Measurements from ENCODE around the gene CCDC106.

Gene CCDC106

GRCh38 chr19:55638864-55639359 lies 9.1 kb upstream of the CCDC106 start:
- DNase-seq, result peak; percentile 89

GRCh38 chr19:55640043-55640576 lies 7.9 kb upstream of the CCDC106 start:
- peak; percentile 88 for DNase-seq

GRCh38 chr19:55640577-55641425 lies 7.2 kb upstream of the CCDC106 start, which contains the start of gene ZNF580:
Gene ZNF580 (plus strand): TSS chr19:55641002. CDS start chr19:55642509, 1,507 bp downstream.
- DNase-seq, result peak; percentile 86

GRCh38 chr19:55641426-55642152 lies 6.4 kb upstream of the CCDC106 start:
- DNase-seq, result peak; percentile 48

DNA sequence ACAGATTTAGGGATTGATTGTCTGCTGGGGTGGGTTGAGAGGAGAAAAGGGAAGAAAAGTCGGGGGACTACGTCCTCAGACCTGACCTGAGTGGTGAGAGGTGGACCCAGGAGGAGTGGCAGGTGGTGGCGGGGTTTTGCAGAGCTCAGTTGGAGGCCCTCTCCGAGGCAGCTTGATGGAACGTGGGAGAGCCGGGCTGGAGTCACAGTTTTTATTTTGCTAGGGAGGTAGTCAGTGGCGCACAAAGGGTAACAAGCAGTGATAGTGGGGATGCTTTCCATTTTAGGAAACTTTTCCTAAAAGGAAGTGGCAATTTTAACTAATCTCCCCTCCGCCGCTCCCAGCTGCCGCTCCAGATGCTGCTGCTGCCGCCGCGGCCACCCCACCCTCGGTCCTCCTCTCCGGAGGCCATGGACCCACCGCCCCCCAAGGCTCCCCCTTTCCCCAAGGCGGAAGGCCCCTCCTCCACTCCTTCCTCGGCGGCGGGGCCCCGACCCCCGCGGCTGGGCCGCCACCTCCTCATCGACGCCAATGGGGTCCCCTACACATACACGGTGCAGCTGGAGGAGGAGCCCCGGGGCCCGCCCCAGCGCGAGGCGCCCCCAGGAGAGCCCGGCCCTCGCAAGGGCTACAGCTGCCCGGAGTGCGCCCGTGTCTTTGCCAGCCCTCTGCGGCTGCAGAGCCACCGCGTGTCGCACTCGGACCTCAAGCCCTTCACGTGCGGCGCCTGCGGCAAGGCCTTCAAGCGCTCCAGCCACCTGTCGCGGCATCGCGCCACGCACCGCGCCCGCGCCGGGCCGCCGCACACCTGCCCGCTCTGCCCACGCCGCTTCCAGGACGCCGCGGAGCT lies 5.6 kb upstream of the CCDC106 start:
- peak; percentile 48 for DNase-seq

- DNase-seq, result peak; percentile 90
Measured at GRCh38 chr19:55643003-55643886, 4.8 kb upstream of the CCDC106 start, which contains the start of gene ZNF581. Gene ZNF581 (plus strand): TSS chr19:55643649. CDS start chr19:55644572, 923 bp downstream.

DNA sequence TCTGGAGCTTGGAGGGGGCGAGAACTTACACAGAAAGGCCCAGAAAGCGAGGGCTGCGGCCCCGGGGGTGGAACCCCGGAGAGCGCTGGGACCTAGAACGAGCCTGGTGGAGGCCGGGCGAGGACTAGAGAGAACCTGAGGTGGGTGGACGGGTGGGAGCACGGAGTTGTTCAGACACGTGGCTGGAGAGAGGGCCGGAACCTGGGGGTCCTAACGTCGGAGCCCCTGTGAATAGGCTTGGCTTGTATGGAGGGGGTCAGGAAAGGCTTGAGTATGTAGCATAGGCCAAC lies 4.2 kb upstream of the CCDC106 start:
- no peak for DNase-seq

DNA sequence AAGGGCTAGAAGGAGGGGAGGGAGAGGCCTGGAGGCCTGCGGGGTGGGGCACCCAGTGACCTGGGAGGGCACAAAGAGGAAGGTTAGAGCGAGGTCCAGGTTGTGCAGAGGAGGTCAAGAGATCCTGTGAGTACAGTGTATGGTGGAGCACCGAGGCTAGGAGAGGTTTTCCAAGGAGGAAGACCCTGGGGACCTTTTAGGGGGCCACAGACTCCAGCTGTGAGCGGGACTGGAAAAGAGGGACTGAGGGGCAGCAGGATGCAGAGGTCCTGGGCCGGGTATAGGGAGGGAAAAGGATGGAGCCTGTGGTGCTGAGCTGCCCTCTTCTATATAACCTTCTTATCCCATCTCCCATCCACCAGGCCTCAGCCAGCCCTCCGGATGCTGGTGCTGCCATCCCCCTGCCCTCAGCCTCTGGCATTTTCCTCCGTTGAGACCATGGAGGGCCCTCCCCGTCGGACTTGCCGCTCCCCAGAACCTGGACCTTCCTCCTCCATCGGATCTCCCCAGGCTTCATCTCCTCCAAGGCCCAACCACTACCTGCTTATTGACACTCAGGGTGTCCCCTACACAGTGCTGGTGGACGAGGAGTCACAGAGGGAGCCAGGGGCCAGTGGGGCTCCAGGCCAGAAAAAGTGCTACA lies 3.7 kb upstream of the CCDC106 start:
- no peak for DNase-seq

DNA sequence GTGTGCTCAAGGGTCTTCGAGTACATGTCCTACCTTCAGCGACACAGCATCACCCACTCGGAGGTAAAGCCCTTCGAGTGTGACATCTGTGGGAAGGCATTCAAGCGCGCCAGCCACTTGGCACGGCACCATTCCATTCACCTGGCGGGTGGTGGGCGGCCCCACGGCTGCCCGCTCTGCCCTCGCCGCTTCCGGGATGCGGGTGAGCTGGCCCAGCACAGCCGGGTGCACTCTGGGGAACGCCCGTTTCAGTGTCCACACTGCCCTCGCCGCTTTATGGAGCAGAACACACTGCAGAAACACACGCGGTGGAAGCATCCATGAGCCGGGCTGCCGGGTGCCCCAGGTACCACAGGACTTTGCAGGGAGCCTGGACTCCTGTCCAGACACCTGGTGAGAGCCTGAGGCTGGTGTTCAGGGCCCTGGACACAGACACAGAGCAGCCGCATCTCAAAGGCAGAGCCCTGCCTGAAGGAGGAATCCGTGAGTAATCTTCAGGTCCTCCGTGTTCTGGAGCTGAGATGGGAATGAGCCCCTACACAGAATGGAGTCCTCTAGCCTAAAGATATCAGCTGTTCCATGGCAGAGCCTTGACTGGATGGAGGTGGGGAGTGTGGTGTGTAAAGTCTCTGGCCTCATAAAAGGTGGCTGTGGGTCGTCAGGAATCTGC lies 3.0 kb upstream of the CCDC106 start:
- no peak for DNase-seq

DNA sequence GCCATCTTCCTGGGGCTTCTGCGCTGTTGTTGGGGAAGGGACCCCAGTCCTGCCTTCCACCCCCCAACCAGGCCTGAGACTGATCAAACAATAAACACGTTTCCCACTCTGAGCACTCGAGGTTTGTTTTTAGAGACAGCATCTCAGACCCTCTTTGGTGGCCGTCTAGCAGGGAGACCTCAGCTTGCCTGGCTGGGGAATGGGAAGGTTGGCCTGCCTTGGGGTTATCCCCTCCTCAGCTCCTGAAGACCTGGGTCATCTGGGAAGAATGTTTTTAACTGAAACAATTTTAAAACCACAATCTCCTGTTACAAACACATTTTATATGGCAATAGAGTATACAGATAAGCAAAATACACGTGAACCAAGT lies 2.5 kb upstream of the CCDC106 start:
- DNase-seq, result no peak

- no peak for DNase-seq
Measured at GRCh38 chr19:55646889-55647731, 902 bp upstream of the CCDC106 start.

DNA sequence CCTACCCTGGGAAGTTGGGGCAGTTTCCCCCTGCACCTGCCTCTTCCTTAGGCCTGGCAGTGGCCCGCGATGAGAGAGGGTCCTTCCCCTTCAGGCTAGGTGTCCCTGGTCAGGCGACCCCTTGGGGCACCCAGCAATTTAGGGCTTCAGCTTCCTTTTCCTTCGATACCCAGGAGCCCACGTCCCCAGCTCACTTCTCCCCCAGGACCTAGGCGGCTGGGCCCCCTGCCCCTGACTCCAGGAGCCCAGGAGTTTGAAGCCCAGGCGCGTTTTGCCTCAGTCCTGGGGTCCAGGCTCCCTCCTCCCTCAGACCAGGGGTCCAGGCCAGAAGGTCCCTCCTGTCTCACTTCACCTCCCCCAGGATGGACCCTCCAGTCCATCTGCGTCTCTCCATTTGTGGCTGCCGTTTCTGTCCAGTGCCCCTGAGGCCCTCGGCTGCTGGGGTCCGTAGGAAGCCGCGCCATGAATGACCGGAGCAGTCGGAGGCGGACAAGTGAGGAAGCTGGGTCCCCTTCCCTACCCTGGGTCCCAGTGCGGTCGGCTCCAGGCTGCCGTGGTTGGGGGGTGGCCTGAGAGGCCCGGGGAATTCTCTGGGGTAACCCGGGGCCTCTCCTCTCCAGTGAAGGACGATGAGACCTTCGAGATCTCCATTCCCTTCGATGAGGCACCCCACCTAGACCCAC lies 714 bp downstream of the CCDC106 start:
- peak; percentile 42 for DNase-seq

DNA sequence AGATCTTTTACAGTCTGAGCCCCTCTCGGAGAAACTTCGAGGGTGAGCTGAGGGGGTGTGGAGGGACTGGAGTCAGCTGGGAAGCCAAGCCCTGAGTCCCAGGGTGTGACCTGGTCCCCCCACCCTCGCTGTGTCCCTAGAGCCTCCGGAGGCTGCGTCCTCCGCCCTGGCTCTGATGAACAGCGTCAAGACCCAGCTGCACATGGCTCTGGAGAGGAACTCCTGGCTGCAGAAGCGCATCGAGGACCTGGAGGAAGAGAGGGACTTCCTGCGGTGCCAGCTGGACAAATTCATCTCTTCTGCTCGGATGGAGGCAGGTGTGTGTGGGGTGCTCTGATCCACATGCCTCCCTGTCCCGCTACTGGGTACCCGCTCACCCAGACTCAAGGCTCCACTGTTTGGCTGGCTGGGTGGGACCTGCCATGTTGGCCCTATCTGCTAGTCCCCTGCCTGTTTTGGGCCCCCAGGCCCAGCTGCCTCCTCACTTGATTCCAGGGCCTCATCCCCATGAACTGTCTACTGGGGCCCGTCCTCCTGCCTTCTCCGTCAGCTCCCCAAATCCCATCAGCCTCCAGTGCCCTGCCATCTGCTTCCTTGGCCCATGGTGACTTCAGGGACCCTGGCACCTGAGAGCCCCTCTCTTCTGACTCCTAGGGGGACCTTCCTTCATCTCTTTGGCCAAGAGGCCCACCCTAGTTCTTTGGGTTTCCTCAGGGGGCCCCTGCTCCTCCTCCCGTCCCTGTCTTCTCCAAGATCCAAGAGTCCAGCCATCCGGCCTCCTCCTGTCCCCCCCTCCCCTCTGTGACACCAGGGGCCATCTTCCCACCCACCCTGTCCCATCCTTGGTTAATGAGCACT lies 1.5 kb downstream of the CCDC106 start:
- no peak for DNase-seq

DNA sequence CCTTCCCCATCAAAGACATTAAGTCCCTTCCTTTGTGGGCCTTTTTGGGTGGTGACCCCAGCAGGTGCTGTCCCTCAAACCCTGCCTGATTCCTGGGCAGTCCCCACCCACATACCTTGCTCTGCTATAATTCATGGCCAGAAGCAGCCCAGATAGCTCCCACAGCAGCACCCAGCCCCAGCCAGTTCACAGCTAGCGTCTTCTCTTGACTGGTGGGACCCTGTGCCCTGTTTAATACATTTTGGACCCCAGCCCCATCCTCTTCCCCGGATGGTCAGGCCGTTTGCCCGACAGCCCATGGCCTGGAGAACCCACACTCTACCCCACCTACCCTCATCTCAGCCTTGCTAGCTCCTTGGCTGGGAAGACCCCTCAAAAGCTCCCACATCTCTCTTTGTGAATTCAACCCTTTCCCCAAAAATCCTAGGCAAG lies 2.1 kb downstream of the CCDC106 start:
- DNase-seq, result no peak

GRCh38 chr19:55650602-55651230 lies 2.7 kb downstream of the CCDC106 start:
- no peak for DNase-seq

GRCh38 chr19:55651236-55651635 lies 3.2 kb downstream of the CCDC106 start:
- no peak for DNase-seq

DNA sequence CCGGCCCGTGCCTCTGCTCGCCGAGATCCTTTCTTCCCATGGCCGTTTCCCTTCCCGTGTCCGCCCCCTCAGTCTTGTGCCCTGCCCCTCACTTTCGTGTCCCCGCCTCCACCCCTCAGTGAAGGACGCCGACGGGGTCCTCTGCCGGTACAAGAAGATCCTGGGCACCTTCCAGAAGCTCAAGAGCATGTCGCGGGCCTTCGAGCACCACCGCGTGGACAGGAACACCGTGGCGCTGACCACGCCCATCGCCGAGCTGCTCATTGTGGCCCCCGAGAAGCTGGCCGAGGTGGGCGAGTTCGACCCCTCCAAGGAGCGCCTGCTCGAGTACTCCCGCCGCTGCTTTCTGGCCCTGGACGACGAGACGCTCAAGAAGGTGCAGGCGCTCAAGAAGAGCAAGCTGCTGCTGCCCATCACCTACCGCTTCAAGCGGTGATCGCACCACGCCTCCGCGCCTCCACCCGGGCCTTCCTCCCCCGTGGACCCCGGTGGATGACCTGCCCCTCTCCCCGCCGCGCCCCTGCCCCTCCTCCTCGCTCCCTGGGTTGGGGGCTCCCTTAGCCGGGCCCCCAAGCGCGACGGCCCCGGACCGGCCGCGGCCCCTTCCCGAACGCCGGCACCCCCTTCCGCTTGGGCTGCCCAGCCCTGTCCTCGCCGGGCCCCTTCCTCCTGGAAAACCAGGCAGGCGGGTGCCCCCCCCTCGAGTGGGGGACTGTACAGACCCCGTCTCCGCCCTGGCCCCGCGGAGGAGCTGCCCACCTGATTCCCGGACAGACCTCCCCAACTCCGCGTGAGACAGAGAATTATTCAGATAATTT lies 4.5 kb downstream of the CCDC106 start:
- no peak for DNase-seq

Data from hematopoietic multipotent progenitor cell treated with erythropoietin and hydrocortisone succinate and interleukin-3 and kit ligand, for 4 days (in vitro differentiated cells).